Measurements from ENCODE around the gene TMEM40.
"Not testable (repeated sequence)": the region's sequence is repeated elsewhere in the genome, so short reads cannot be mapped to it uniquely, and the experiment has no call there.

The TMEM40 gene

DNA sequence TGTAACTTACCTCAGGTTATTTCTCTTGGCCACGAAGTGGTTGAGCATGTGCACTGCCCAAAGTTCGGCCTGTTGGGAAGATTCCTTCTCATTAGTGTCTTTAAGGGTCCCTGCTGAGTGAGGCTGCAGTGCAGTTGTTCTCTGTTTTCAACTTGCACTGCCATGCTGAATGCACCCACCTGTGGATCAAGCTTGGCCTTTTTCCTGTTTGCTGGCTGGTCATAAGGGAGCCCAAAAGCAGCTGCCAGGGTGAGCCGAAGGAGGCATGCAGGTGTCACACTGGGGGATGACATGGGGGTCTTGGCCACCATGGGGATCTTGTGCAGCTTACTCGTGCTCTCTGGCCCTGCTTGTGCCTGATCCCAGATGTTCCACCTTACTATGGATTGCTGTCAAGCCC is 49.0 kb downstream of the TMEM40 start:
- no peaks in the 10 kb centered on the region for H3K9me3 ChIP-seq (ENCODE audit: low read length)
- no peak overlapping the region for H2AFZ ChIP-seq (ENCODE audit: low read depth, low read length)
- peaks cover 2% of the 10 kb centered on the region for H3K27me3 ChIP-seq (ENCODE audit: insufficient read depth, low read length)
- H3K36me3 ChIP-seq (ENCODE audit: insufficient read depth, low read length), result no peaks in the 10 kb centered on the region
- no peaks in the 10 kb centered on the region for H3K4me1 ChIP-seq (ENCODE audit: insufficient read depth, low read length)
- H3K4me3 ChIP-seq (ENCODE audit: low read length), result no peak overlapping the region

DNA sequence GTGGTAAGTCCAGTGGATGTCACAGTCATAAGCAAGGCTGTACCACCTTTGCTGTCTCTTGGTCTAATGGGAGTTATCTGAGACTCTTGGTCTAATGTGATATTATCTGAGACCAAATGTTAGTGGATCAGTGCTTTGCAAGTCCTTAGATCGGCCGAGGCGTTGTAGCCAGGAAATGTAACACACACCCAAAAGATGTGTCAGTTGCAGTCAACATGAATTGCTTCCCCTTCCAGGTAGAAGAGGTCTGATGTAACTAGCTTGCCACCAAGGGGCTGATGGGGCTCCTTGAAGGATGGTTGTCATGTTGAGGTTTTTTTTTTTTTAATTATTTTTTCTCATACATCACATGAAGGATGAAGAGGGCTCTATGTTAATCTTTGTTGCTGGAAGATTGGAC is 49.7 kb downstream of the TMEM40 start:
- no peaks in the 10 kb centered on the region for H3K9me3 ChIP-seq (ENCODE audit: low read length)
- peaks cover 2% of the 10 kb centered on the region for H3K27me3 ChIP-seq (ENCODE audit: insufficient read depth, low read length)
- H2AFZ ChIP-seq (ENCODE audit: low read depth, low read length), result no peak overlapping the region
- no peak overlapping the region for H3K4me3 ChIP-seq (ENCODE audit: low read length)
- no peaks in the 10 kb centered on the region for H3K4me1 ChIP-seq (ENCODE audit: insufficient read depth, low read length)
- H3K36me3 ChIP-seq (ENCODE audit: insufficient read depth, low read length), result no peaks in the 10 kb centered on the region

DNA sequence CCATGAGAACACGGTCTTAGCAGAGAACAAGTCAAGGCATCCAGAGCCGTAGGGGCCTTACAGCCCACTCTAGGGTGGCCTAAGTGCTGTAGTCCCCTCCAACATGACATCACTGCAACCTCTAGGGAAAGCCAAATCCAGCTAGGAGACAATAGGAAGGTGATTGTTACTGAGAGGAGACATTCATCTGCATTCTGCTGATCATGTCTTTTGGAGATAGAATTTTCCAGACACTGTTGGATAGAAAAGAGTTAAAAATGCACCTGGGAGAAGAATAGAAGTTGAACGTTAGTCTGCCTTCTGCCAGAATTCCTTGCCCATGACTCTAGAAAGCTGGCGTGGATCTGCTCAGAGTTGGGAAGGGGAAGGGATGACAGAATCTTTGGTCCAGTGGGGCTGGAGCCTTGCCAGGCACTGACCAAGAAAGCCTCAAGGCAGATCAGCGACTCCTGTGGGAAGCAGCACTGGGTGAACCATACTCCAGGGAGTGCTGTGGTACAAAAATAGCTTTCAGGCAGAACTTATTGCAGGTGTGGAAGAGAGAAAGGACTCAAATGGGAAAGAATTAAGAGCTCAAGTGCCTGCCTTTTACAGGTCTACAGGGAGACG is 50.4 kb downstream of the TMEM40 start:
- Histone ChIP-seq H3K9me3 (ENCODE audit: low read length) (no peaks in the 10 kb centered on the region), H2AFZ (ENCODE audit: low read depth, low read length) (no peak overlapping the region), H3K27me3 (ENCODE audit: insufficient read depth, low read length) (peaks cover 2% of the 10 kb centered on the region), H3K36me3 (ENCODE audit: insufficient read depth, low read length) (no peaks in the 10 kb centered on the region), H3K4me3 (ENCODE audit: low read length) (no peak overlapping the region), H3K4me1 (ENCODE audit: insufficient read depth, low read length) (no peaks in the 10 kb centered on the region)

DNA sequence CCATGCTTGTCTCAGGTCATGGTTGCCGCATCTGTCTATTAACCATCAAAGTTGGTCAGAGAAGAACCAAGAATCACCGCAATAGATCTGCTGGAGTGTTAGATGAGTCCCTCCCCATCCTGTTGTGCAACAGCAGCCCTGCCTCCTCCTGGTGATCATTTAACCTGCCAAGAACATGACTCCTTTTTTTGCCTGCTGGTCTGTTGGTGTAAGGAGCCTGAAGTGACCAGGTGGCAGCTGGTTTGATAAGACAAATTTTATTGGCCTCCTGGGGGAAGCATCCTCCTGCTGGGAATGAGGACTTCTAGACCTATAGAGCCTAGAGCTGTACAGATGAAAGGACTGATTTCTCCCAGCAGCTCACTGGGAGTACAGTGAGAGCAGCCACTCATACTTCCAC is 51.6 kb downstream of the TMEM40 start:
- H2AFZ ChIP-seq (ENCODE audit: low read depth, low read length), result no peak overlapping the region
- H3K36me3 ChIP-seq (ENCODE audit: insufficient read depth, low read length), result no peaks in the 10 kb centered on the region
- H3K27me3 ChIP-seq (ENCODE audit: insufficient read depth, low read length), result peaks cover 2% of the 10 kb centered on the region

DNA sequence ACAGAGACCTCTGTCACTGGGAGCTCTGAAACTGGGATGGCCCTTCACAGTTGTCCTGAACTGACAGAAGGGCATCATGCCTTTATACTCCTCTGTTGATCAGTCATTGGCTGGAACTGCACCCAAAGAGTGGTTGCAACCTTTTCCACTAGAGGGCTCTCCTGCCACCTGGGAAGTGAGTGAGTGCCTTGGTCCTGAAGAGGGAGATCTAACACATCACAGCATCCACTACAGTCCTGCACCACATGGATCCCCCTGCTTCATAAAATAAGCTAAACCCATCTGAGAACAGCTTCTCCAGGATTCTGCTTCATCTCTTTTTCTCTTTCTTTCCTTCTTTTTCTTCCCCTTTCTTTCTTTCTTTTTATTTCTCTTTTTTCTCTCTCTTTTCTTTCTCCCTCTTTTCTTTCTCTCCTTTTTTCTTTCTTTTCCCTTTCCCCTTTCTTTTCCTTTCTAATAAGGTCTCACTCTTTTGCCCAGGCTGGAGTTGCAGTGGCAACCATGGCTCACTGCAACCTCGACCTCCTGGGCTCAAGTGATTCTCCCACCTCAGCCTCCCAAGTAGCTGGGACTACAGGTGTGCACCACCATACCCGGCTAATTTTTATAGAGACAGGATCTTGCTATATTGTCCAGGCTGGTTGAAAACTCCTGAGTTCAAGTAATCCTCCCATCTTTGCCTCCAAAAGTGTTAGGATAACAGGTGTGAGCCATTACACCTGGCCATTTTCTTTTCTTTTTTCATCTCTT is 52.4 kb downstream of the TMEM40 start:
- Histone ChIP-seq H2AFZ (ENCODE audit: low read depth, low read length) (no peak overlapping the region), H3K4me1 (ENCODE audit: insufficient read depth, low read length) (no peaks in the 10 kb centered on the region)

More for the DNA sequence above, 51.6 kb downstream of the TMEM40 start:
- Histone ChIP-seq H3K4me3 (ENCODE audit: low read length) (no peak overlapping the region), H3K9me3 (ENCODE audit: low read length) (no peaks in the 10 kb centered on the region), H3K4me1 (ENCODE audit: insufficient read depth, low read length) (no peaks in the 10 kb centered on the region)

DNA sequence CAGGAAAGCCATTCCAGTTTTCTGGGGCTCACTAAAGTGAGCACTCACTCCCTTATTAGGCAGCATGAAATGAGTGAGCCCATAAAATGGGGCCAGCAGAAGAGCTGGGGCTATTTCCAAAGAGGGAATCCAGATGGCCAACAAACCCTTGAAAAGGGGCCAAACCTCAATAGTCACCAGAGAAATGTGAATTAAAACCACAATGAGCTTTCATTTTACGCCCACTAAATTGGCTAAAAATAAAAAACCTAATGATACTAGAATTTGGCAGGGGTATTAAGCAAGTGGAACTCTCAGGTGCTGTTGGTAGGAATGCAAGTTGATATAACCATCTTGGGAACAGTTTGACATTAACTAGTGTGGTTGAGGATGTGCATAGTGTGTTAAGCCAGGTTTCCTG is 53.1 kb downstream of the TMEM40 start:
- Histone ChIP-seq H3K4me1 (ENCODE audit: insufficient read depth, low read length) (no peaks in the 10 kb centered on the region), H3K27me3 (ENCODE audit: insufficient read depth, low read length) (peaks cover 2% of the 10 kb centered on the region), H3K36me3 (ENCODE audit: insufficient read depth, low read length) (no peaks in the 10 kb centered on the region), H3K9me3 (ENCODE audit: low read length) (no peaks in the 10 kb centered on the region), H2AFZ (ENCODE audit: low read depth, low read length) (no peak overlapping the region), H3K4me3 (ENCODE audit: low read length) (no peak overlapping the region)

More for the DNA sequence above, 52.4 kb downstream of the TMEM40 start:
- peaks cover 2% of the 10 kb centered on the region for H3K27me3 ChIP-seq (ENCODE audit: insufficient read depth, low read length)
- no peak overlapping the region for H3K4me3 ChIP-seq (ENCODE audit: low read length)
- no peaks in the 10 kb centered on the region for H3K36me3 ChIP-seq (ENCODE audit: insufficient read depth, low read length)
- no peaks in the 10 kb centered on the region for H3K9me3 ChIP-seq (ENCODE audit: low read length)

DNA sequence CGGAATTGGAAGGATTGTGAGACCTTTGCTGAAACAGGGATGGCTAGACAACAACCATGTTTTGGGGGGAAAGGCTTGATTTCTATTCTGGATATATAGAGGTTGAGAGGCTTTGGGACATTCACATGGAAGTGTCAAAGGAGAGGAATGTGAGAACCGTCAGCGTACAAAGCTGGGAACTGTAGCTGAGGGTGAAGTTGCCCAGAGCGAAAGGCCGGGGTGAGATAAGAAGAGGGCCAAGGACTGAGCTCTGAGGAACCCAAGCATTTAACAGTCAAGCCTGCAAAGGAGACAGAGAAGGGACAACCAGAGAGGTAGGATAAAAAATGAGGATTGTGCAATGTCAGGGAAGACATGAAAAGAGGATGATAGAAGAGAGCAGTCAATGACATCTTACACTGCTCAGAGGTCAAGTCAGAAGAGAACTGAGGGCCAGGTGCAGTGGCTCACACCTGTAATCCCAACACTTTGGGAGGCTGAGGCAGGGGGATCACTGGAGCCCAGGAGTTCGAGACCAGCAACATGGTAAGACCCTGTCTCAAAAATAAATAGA is 53.6 kb downstream of the TMEM40 start:
- Histone ChIP-seq H2AFZ (ENCODE audit: low read depth, low read length) (no peak overlapping the region), H3K27me3 (ENCODE audit: insufficient read depth, low read length) (peaks cover 4% of the 10 kb centered on the region), H3K9me3 (ENCODE audit: low read length) (no peaks in the 10 kb centered on the region), H3K4me3 (ENCODE audit: low read length) (no peak overlapping the region), H3K36me3 (ENCODE audit: insufficient read depth, low read length) (no peaks in the 10 kb centered on the region), H3K4me1 (ENCODE audit: insufficient read depth, low read length) (no peaks in the 10 kb centered on the region)

DNA sequence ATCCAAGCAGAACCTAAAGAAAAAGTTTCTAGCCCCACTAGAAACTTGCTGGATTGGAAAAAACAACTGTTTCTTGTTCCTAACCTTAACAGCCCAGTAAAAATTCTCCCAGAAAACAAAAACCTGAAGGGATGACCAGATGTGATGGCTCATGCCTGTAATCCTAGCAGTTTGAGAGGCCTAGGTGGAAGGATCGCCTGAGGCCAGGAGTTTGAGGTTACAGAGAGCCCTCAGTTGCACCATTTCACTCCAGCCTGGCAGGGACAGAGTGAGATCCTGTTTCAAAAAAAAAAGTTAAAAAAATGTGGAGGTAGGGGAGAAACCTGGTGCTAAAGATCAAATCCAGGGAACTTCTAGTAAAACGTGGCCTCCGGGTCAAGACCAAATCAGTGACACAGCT is 56.6 kb downstream of the TMEM40 start:
- H2AFZ ChIP-seq (ENCODE audit: low read depth, low read length), result no peak overlapping the region
- no peak overlapping the region for H3K4me3 ChIP-seq (ENCODE audit: low read length)
- peaks cover 11% of the 10 kb centered on the region for H3K27me3 ChIP-seq (ENCODE audit: insufficient read depth, low read length)
- no peaks in the 10 kb centered on the region for H3K4me1 ChIP-seq (ENCODE audit: insufficient read depth, low read length)
- no peaks in the 10 kb centered on the region for H3K36me3 ChIP-seq (ENCODE audit: insufficient read depth, low read length)
- no peaks in the 10 kb centered on the region for H3K9me3 ChIP-seq (ENCODE audit: low read length)

DNA sequence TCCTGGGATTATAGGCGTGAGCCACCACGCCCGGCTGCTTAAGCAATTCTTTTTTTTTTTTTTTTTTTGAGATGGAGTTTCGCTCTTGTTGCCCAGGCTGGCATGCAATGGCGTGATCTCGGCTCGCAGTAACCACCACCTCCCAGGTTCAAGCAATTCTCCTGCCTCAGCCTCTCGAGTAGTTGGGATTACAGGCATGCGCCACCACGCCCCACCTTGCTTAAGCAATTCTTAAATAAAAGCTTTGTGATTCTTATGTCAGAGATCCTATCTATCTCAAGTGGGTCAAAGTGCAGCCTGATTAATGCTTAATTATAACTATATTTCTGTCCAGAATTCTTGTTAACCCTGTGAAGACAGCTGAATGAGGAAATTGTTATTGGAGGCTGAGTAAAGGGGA is 57.5 kb downstream of the TMEM40 start:
- H3K9me3 ChIP-seq (ENCODE audit: low read length), result not testable (repeated sequence)
- H3K27me3 ChIP-seq (ENCODE audit: insufficient read depth, low read length), result peaks cover 11% of the 10 kb centered on the region

DNA sequence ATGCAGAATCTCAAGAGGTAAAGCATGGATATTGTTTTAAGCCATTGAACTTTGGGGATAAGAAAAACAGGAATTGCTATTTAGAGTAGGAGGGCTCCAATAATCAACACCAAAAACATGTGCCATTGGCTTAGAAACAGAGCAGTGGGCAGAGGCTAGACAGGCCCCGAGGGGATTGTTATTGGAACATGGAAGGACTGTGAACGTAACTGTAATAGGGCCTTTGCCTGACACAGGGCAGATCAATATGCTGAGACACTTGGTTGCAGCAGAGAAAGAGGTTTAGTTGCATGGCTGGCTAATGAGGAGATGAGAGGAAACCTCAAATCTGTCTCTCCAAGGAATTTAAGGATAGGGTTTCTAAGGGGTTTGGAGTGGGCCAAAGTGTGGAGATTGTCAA is 58.3 kb downstream of the TMEM40 start:
- Histone ChIP-seq H3K27me3 (ENCODE audit: insufficient read depth, low read length) (peaks cover 11% of the 10 kb centered on the region), H3K9me3 (ENCODE audit: low read length) (no peaks in the 10 kb centered on the region), H2AFZ (ENCODE audit: low read depth, low read length) (no peak overlapping the region), H3K4me3 (ENCODE audit: low read length) (no peak overlapping the region), H3K36me3 (ENCODE audit: insufficient read depth, low read length) (no peaks in the 10 kb centered on the region), H3K4me1 (ENCODE audit: insufficient read depth, low read length) (no peaks in the 10 kb centered on the region)

More for the DNA sequence above, 57.5 kb downstream of the TMEM40 start:
- H3K4me3 ChIP-seq (ENCODE audit: low read length); H3K36me3 ChIP-seq (ENCODE audit: insufficient read depth, low read length); H2AFZ ChIP-seq (ENCODE audit: low read depth, low read length); H3K4me1 ChIP-seq (ENCODE audit: insufficient read depth, low read length): not testable (repeated sequence)

DNA sequence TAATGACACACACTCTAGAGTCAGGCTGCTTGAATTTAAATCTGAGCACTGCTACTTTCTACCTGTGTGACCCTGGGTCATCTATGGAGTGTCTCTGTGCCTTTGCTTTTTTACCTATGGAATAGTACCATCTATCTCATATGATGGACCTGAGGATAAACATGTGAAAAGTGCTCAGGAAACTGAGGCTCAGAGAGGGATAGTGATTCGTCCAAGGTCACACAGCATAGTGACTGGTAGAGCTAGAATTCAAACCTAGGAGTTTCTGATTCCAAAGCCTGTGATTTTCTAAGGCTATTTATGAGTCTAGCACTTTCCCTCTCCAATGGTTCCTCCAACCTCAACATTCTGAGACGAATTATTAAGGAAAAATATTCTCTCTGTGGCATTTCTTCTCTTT is 63.1 kb downstream of the TMEM40 start:
- H3K4me1 ChIP-seq (ENCODE audit: insufficient read depth, low read length), result no peaks in the 10 kb centered on the region
- peaks cover 9% of the 10 kb centered on the region for H3K27me3 ChIP-seq (ENCODE audit: insufficient read depth, low read length)
- H3K9me3 ChIP-seq (ENCODE audit: low read length), result no peaks in the 10 kb centered on the region
- H2AFZ ChIP-seq (ENCODE audit: low read depth, low read length), result no peak overlapping the region
- H3K4me3 ChIP-seq (ENCODE audit: low read length), result no peak overlapping the region
- H3K36me3 ChIP-seq (ENCODE audit: insufficient read depth, low read length), result no peaks in the 10 kb centered on the region

DNA sequence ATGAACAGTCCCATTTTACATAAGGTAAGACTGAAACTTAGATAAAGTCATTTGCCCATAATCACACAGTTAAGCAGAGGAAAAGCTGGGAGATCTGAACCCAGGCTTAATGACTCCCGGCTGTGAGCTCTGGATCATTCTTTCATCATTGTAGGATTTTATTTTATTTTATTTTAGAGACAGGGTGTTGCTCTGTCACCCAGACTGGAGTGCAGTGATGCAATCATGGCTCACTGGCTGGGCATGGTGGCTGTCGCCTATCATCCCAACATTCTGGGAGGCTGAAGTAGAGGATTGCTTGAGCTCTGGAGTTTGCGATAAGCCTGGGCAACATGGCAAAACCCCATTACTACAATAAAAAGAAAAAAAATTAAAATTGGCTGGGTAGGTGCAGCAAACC is 63.9 kb downstream of the TMEM40 start:
- Histone ChIP-seq H3K4me1 (ENCODE audit: insufficient read depth, low read length) (no peaks in the 10 kb centered on the region), H2AFZ (ENCODE audit: low read depth, low read length) (no peak overlapping the region), H3K4me3 (ENCODE audit: low read length) (no peak overlapping the region), H3K27me3 (ENCODE audit: insufficient read depth, low read length) (peaks cover 3% of the 10 kb centered on the region), H3K36me3 (ENCODE audit: insufficient read depth, low read length) (no peaks in the 10 kb centered on the region), H3K9me3 (ENCODE audit: low read length) (no peaks in the 10 kb centered on the region)

DNA sequence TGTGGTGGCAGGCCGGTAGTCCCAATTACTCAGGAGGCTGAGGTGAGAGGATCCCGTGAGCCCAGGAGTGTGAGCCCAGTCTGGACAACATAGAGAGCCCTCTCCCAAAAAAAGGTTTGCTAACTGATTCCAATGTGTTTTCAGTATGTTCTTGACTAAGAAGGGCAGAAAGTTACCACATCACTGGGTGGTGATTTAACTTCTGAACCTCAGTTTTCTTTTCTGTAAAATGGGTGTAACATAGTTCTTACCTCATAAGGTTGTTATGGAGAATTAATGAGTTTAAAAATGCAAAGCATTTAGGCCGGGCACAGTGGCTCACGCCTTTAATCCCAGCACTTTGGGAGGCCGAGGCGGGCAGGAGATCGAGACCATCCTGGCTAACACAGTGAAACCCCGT is 66.6 kb downstream of the TMEM40 start:
- no peaks in the 10 kb centered on the region for H3K27me3 ChIP-seq (ENCODE audit: insufficient read depth, low read length)
- H2AFZ ChIP-seq (ENCODE audit: low read depth, low read length), result no peak overlapping the region
- no peak overlapping the region for H3K4me3 ChIP-seq (ENCODE audit: low read length)
- no peaks in the 10 kb centered on the region for H3K4me1 ChIP-seq (ENCODE audit: insufficient read depth, low read length)
- H3K36me3 ChIP-seq (ENCODE audit: insufficient read depth, low read length), result no peaks in the 10 kb centered on the region
- H3K9me3 ChIP-seq (ENCODE audit: low read length), result no peaks in the 10 kb centered on the region

Data from neuron (in vitro differentiated cells).